ENCODE measurements around the gene MAP2K1.

MAP2K1 gene

GRCh38 chr15:66405007-66405406 is 18.3 kb downstream of the MAP2K1 start:
- H3K27me3 ChIP-seq (ENCODE audit: insufficient read depth, low read depth, severe bottlenecking) = no peaks in the 10 kb centered on the region
- TF ChIP-seq CTCF (IDR thresholded peaks at IDR 0.05; ENCODE audit: low read depth, low read length) = no peak
- H3K27ac ChIP-seq = no peak overlapping the region
- no peak for DNase-seq
- H3K9me3 ChIP-seq (ENCODE audit: severe bottlenecking) = no peaks in the 10 kb centered on the region
- no peak overlapping the region for H3K4me3 ChIP-seq (ENCODE audit: low read depth, low read length)
- H3K36me3 ChIP-seq = no peaks in the 10 kb centered on the region

GRCh38 chr15:66405615-66406014 is 18.9 kb downstream of the MAP2K1 start:
- Histone ChIP-seq H3K27me3 (ENCODE audit: insufficient read depth, low read depth, severe bottlenecking) (no peaks in the 10 kb centered on the region), H3K4me3 (ENCODE audit: low read depth, low read length) (no peak overlapping the region), H3K36me3 (no peaks in the 10 kb centered on the region), H3K9me3 (ENCODE audit: severe bottlenecking) (no peaks in the 10 kb centered on the region), H3K27ac (no peak overlapping the region)
- DNase-seq = no peak
- no peak for TF ChIP-seq CTCF (IDR thresholded peaks at IDR 0.05; ENCODE audit: low read depth, low read length)

- TF ChIP-seq CTCF (IDR thresholded peaks at IDR 0.05; ENCODE audit: low read depth, low read length) = no peak
- H3K27me3 ChIP-seq (ENCODE audit: insufficient read depth, low read depth, severe bottlenecking) = no peaks in the 10 kb centered on the region
- DNase-seq = peak; percentile 11
- H3K9me3 ChIP-seq (ENCODE audit: severe bottlenecking) = no peaks in the 10 kb centered on the region
- H3K36me3 ChIP-seq = no peaks in the 10 kb centered on the region; the same call in 1 of the 2 replicates
- no peak overlapping the region for H3K4me3 ChIP-seq (ENCODE audit: low read depth, low read length)
- no peak overlapping the region for H3K27ac ChIP-seq
These were observed 21.5 kb downstream of the MAP2K1 start for GRCh38 chr15:66408254-66408653.

GRCh38 chr15:66408675-66409282 is 22.1 kb downstream of the MAP2K1 start:
- no peak for DNase-seq

GRCh38 chr15:66409565-66410108 is 22.9 kb downstream of the MAP2K1 start:
- Histone ChIP-seq H3K36me3 (no peaks in the 10 kb centered on the region; the same call in 1 of the 2 replicates), H3K4me3 (ENCODE audit: low read depth, low read length) (no peak overlapping the region), H3K27me3 (ENCODE audit: insufficient read depth, low read depth, severe bottlenecking) (no peaks in the 10 kb centered on the region), H3K9me3 (ENCODE audit: severe bottlenecking) (no peaks in the 10 kb centered on the region), H3K27ac (no peak overlapping the region)
- no peak for DNase-seq
- TF ChIP-seq CTCF (IDR thresholded peaks at IDR 0.05; ENCODE audit: low read depth, low read length) = no peak

More at GRCh38 chr15:66408675-66409282, 22.1 kb downstream of the MAP2K1 start:
- no peaks in the 10 kb centered on the region for H3K27me3 ChIP-seq (ENCODE audit: insufficient read depth, low read depth, severe bottlenecking)
- H3K4me3 ChIP-seq (ENCODE audit: low read depth, low read length) = no peak overlapping the region
- no peak overlapping the region for H3K27ac ChIP-seq
- no peaks in the 10 kb centered on the region; the same call in 1 of the 2 replicates for H3K36me3 ChIP-seq
- TF ChIP-seq CTCF (IDR thresholded peaks at IDR 0.05; ENCODE audit: low read depth, low read length) = no peak
- no peaks in the 10 kb centered on the region for H3K9me3 ChIP-seq (ENCODE audit: severe bottlenecking)

GRCh38 chr15:66411190-66411589 is 24.5 kb downstream of the MAP2K1 start:
- Histone ChIP-seq H3K9me3 (ENCODE audit: severe bottlenecking) (no peaks in the 10 kb centered on the region), H3K4me3 (ENCODE audit: low read depth, low read length) (no peak overlapping the region), H3K27ac (no peak overlapping the region), H3K36me3 (no peaks in the 10 kb centered on the region; the same call in 1 of the 2 replicates), H3K27me3 (ENCODE audit: insufficient read depth, low read depth, severe bottlenecking) (no peaks in the 10 kb centered on the region)
- no peak for DNase-seq
- TF ChIP-seq CTCF (IDR thresholded peaks at IDR 0.05; ENCODE audit: low read depth, low read length) = no peak
